ENCODE data around the gene PPP1R15A.

- TF ChIP-seq USF1 (CRISPR knock-in tag; IDR thresholded peaks at IDR 0.05): no peak
- TF ChIP-seq TCF7 (CRISPR knock-in tag; IDR thresholded peaks at IDR 0.05; ENCODE audit: low read depth): no peak
- TF ChIP-seq CTCF (IDR thresholded peaks at IDR 0.05): no peak
- no peak for TF ChIP-seq SMAD4 (CRISPR knock-in tag; IDR thresholded peaks at IDR 0.05)
- no peak for TF ChIP-seq JUN (CRISPR knock-in tag; IDR thresholded peaks at IDR 0.05)
- no peak for TF ChIP-seq STAT6 (CRISPR knock-in tag; conservative IDR thresholded peaks at IDR 0.05; ENCODE audit: low read depth)
- TF ChIP-seq CREB1 (CRISPR knock-in tag; IDR thresholded peaks at IDR 0.05): no peak
- no peak for TF ChIP-seq NR2C2 (CRISPR knock-in tag; IDR thresholded peaks at IDR 0.05)
- no peak for TF ChIP-seq ZNF121 (CRISPR knock-in tag; IDR thresholded peaks at IDR 0.05)
- no peak for TF ChIP-seq ZNF138 (CRISPR knock-in tag; conservative IDR thresholded peaks at IDR 0.05)
Measured at GRCh38 chr19:48905664-48906063, 33.4 kb downstream of the PPP1R15A start.
